Natural killer cell treated with Interleukin-12 subunit alpha and Interleukin-12 subunit beta and Interleukin-15 and Interleukin-18, amount 100 ng/mL, for 72 hours (primary cell): ENCODE results near the gene GRIP1. TPM values are rescaled to one million over a fixed set of nuclear protein-coding genes. Genes with fewer than 3 reads are reported as not detected.
A peak's percentile ranks its signal among the peaks of the same experiment; 100 is the strongest.

Source experiments
- ATAC-seq, 2 donors: fragments of 150-1000 bp; cut with Tn5 transposase in 1 of 2; sonication (Bioruptor Pico), chemical (Tn5 transposase) in 1 of 2; 2 replicates each; pipeline ENCODE4 v1.10.0; 2021
- DNase-seq: peaks from one replicate; pipeline ENCODE4 v3.0.0; 2022; ENCODE audit warnings: low spot score
- H3K27ac Mint-ChIP-seq, 2 donors: 1 replicate in 1 of 2; 2 replicates in 1 of 2; pipeline ENCODE4 v1.8.0; 2022; ENCODE audit warnings: mixed read lengths in 2 of 2, mild to moderate bottlenecking in 1 of 2, moderate library complexity in 1 of 2
- H3K27me3 Mint-ChIP-seq, 2 donors: 1 replicate in 1 of 2; 2 replicates in 1 of 2; pipeline ENCODE4 v1.8.0; 2022; ENCODE audit warnings: mixed read lengths in 2 of 2
- H3K36me3 Mint-ChIP-seq: one replicate; pipeline ENCODE4 v1.8.0; 2022; ENCODE audit warnings: mixed read lengths
- H3K4me1 Mint-ChIP-seq, 2 donors: 1 replicate in 1 of 2; 2 replicates in 1 of 2; pipeline ENCODE4 v1.8.0; 2022; ENCODE audit warnings: low read depth in 2 of 2, mixed read lengths in 2 of 2, mild to moderate bottlenecking in 1 of 2
- H3K4me3 Mint-ChIP-seq: one replicate; pipeline ENCODE4 v1.8.0; 2022; ENCODE audit warnings: mixed read lengths
- H3K9me3 Mint-ChIP-seq: 2 replicates; pipeline ENCODE4 v1.8.0; 2022; ENCODE audit warnings: mixed read lengths
- total RNA-seq, 2 donors: library from RNA; stranded (reverse); gene quantifications; one replicate each; pipeline ENCODE4 v1.2.3, GENCODE V29; 2022

The GRIP1 gene
- total RNA-seq, 2 donors from 2014 or later = 3.2 TPM; not detected in 1

GRCh38 chr12:66403746-66404145 lies 275.1 kb downstream of the GRIP1 start:
- no peaks in the 10 kb centered on the region for H3K9me3 Mint-ChIP-seq
- H3K27me3 Mint-ChIP-seq = peaks cover 0 to 5% of the 10 kb centered on the region in 2 donors
- H3K36me3 Mint-ChIP-seq = no peaks in the 10 kb centered on the region
- no peaks in the 10 kb centered on the region for H3K4me1 Mint-ChIP-seq
- ATAC-seq (peak in 1 of 2 donors; percentile 24), DNase-seq (no peak)
- H3K4me3 Mint-ChIP-seq = no peak overlapping the region
- H3K27ac Mint-ChIP-seq = no peak overlapping the region

GRCh38 chr12:66399911-66400306 lies 279.0 kb downstream of the GRIP1 start:
- Mint-ChIP-seq H3K4me1 (no peaks in the 10 kb centered on the region), H3K9me3 (no peaks in the 10 kb centered on the region), H3K27me3 (peaks cover 8 to 10% of the 10 kb centered on the region in 2 donors), H3K4me3 (no peak overlapping the region), H3K27ac (no peak overlapping the region), H3K36me3 (no peaks in the 10 kb centered on the region)
- no peak for ATAC-seq
- no peak for DNase-seq

DNA sequence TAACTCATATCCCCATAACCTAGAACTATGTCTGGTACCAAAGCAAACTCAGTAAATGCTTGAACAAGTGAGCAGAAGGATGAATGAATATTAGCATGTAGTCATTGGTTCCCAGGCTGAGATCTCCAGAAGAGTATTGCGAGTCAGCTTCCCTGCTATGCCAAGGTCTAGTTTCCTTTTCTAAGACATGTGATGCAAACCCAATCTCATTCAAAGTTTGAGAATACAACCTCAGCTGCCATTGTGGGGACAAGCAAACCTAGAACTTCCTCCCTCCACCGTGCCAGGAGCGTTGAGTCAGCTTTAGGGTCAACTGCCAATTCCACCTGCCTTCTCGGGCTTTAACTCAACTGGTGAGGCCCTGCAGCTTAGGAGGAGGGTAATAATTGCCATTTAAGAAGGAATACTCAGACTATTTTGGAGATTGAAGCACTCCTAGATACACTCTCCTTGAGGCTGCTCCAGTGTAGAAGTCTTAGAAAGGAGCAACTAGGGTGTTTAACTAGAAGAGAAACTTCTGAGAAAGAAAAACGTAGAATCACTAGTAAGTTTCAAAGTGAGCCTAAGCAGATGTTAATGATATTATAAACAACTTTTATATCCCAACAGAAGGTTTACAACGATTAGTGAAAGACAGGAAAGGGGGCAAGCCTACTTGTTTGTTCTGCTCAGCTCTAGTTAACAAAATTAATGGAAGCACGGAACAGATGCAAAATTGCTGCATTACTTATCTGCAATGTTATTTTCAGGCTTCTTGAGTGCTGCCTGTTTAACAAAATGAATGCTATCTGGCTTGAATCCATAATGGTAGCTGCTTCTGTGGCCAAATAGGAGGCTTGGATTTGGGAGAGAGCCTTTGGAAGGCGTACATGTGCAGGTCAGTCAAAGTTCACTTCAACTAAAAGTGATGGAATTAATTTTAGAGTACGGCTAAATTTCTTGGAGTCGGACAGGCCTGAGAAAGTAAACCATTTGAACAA lies 279.7 kb downstream of the GRIP1 start:
- no peaks in the 10 kb centered on the region for H3K36me3 Mint-ChIP-seq
- H3K9me3 Mint-ChIP-seq = no peaks in the 10 kb centered on the region
- peaks cover 11 to 15% of the 10 kb centered on the region in 2 donors for H3K27me3 Mint-ChIP-seq
- H3K4me3 Mint-ChIP-seq = no peak overlapping the region
- H3K27ac Mint-ChIP-seq = no peak overlapping the region
- no peaks in the 10 kb centered on the region for H3K4me1 Mint-ChIP-seq
- no peak for ATAC-seq
- DNase-seq = no peak

GRCh38 chr12:66397574-66398290 lies 281.1 kb downstream of the GRIP1 start:
- H3K27ac Mint-ChIP-seq = no peak overlapping the region
- ATAC-seq (no peak), DNase-seq (no peak)
- no peaks in the 10 kb centered on the region for H3K4me1 Mint-ChIP-seq
- H3K9me3 Mint-ChIP-seq = no peaks in the 10 kb centered on the region
- peaks cover 15 to 22% of the 10 kb centered on the region in 2 donors for H3K27me3 Mint-ChIP-seq
- H3K36me3 Mint-ChIP-seq = no peaks in the 10 kb centered on the region
- H3K4me3 Mint-ChIP-seq = no peak overlapping the region

GRCh38 chr12:66393890-66394289 lies 285.0 kb downstream of the GRIP1 start:
- DNase-seq (no peak), ATAC-seq (no peak)
- no peaks in the 10 kb centered on the region for H3K36me3 Mint-ChIP-seq
- no peak overlapping the region for H3K4me3 Mint-ChIP-seq
- H3K4me1 Mint-ChIP-seq = no peaks in the 10 kb centered on the region
- no peaks in the 10 kb centered on the region for H3K9me3 Mint-ChIP-seq
- no peak overlapping the region for H3K27ac Mint-ChIP-seq
- peaks cover 13 to 28% of the 10 kb centered on the region in 2 donors for H3K27me3 Mint-ChIP-seq

DNA sequence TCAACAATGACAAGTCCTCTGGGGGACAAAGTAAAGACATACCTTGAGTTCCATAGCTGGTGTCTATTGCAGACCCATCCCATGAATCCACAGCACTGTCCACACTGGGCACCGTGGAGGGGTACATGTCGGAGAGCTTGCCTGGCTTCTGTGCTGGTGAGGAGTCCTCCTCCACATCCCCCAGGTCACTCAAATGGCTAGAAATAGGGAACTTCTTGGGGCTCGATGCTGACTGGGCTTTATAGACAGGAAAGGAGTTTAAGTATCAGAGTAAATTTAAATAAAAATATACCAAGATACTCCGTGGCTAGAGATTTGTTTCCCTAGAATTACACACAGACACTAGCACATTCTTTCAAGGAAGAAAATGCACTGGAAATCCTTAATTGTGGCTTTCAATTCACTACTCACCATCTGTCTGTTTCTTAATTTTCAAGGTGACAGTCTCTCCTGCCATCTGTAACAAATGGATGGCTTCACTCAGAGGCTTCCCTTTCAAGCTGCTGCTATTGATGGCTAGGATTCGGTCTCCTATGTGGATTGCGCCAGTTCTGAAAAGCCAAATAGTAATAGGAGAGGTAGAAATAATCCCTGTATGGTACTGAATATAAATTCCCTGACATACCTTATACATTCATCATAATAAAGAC lies 286.5 kb downstream of the GRIP1 start:
- no peak overlapping the region for H3K4me3 Mint-ChIP-seq
- H3K4me1 Mint-ChIP-seq = no peaks in the 10 kb centered on the region
- peaks cover 16 to 32% of the 10 kb centered on the region in 2 donors for H3K27me3 Mint-ChIP-seq
- H3K9me3 Mint-ChIP-seq = no peaks in the 10 kb centered on the region
- DNase-seq = no peak
- H3K36me3 Mint-ChIP-seq = no peaks in the 10 kb centered on the region
- no peak for ATAC-seq
- H3K27ac Mint-ChIP-seq = no peak overlapping the region

DNA sequence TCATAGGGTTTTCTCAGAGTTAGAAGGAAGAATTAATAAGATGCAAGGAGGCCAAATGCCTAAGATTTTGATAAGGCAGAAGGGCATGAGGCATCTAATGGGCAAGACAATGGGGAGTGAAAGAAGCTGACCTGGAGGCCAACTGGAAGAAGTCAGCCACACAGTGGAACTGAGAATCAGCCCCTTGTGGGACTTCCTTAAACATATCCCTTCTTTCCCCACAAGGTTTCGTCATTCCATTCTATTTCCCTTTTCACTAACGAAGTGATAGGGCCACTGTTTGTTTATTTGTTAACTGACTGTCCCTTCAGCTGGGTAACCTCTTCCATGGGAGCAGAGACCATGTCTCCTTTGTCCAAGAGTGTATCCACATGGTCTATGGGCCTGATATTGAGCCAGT lies 290.4 kb downstream of the GRIP1 start:
- no peak for ATAC-seq
- peaks cover 9 to 18% of the 10 kb centered on the region in 2 donors for H3K27me3 Mint-ChIP-seq

DNA sequence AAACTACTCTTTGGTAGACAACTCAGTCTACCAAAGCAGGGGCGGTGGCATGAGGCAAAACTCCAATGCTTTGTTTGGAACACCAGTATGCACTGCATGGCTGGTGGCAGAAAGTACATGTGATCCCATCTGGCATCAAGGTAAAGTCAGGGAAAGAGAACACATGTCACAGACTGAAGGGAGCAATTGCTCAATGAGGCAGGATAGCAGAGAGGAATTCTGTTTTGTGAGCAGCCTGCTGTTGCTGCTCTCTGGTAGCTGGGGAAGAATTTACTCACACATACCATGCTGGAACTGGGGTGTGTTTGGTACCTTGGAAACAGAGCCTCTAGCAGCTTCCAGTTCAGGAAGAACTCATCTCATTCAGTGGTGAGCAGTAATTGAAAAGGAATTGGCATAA lies 291.8 kb downstream of the GRIP1 start:
- DNase-seq (no peak), ATAC-seq (no peak)
- no peak overlapping the region for H3K27ac Mint-ChIP-seq
- no peaks in the 10 kb centered on the region for H3K9me3 Mint-ChIP-seq
- H3K4me1 Mint-ChIP-seq = no peaks in the 10 kb centered on the region
- H3K36me3 Mint-ChIP-seq = no peaks in the 10 kb centered on the region
- H3K27me3 Mint-ChIP-seq = peaks cover 12 to 18% of the 10 kb centered on the region in 2 donors
- no peak overlapping the region for H3K4me3 Mint-ChIP-seq

More for the DNA sequence above, 290.4 kb downstream of the GRIP1 start:
- no peaks in the 10 kb centered on the region for H3K36me3 Mint-ChIP-seq
- H3K4me3 Mint-ChIP-seq = no peak overlapping the region
- H3K27ac Mint-ChIP-seq = no peak overlapping the region
- H3K9me3 Mint-ChIP-seq = no peaks in the 10 kb centered on the region
- no peak for DNase-seq
- H3K4me1 Mint-ChIP-seq = no peaks in the 10 kb centered on the region

GRCh38 chr12:66380769-66381535 lies 297.9 kb downstream of the GRIP1 start:
- DNase-seq (no peak), ATAC-seq (no peak)
- Mint-ChIP-seq H3K27me3 (peaks cover 0 to 2% of the 10 kb centered on the region in 2 donors), H3K36me3 (no peaks in the 10 kb centered on the region), H3K4me3 (no peak overlapping the region), H3K4me1 (no peaks in the 10 kb centered on the region), H3K27ac (no peak overlapping the region), H3K9me3 (no peaks in the 10 kb centered on the region)

DNA sequence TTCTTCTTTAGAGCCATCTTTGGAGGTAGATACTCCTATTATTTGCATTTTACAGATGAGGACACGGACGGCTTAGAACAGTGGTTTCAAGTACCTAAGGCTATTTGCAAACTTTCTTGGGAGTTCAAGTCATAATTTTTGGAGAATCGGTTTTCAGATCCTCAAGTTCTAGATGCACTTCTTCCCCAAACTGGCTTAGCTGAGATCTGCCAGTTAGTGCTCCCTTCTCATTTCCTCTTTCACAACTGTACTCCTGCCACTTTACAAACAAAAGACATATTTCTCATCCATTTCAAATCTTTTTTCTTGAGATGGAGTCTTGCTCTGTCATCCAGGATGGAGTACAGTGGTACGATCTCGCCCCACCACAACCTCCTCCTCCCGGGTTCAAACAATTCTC lies 299.3 kb downstream of the GRIP1 start:
- Mint-ChIP-seq H3K36me3 (no peaks in the 10 kb centered on the region), H3K9me3 (no peaks in the 10 kb centered on the region), H3K4me3 (no peak overlapping the region), H3K27ac (no peak overlapping the region), H3K27me3 (peaks cover 0 to 2% of the 10 kb centered on the region in 2 donors), H3K4me1 (no peaks in the 10 kb centered on the region)
- no peak for DNase-seq
- ATAC-seq = no peak

DNA sequence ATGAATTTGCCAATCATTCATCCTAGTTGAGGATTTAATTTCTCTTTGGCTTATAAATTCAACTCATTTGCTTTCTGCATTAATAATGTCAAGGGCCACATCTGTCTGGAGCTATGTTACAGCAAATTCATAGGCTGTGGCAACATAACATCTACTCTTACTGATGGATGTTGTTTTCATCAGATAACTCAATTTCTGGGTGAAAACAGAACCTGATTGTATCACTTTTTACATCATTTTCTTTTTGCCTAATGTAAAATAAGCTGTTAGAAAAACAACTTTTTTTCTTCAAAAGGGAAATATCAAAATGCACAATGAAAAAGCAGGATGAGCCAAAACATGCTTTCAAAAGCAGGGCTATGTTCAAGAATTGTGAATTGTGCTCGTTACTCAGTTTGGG lies 303.3 kb downstream of the GRIP1 start:
- Mint-ChIP-seq H3K36me3 (no peaks in the 10 kb centered on the region), H3K9me3 (no peaks in the 10 kb centered on the region), H3K4me1 (no peaks in the 10 kb centered on the region), H3K4me3 (no peak overlapping the region), H3K27me3 (no peaks in the 10 kb centered on the region), H3K27ac (no peak overlapping the region)
- DNase-seq = no peak
- ATAC-seq = no peak

DNA sequence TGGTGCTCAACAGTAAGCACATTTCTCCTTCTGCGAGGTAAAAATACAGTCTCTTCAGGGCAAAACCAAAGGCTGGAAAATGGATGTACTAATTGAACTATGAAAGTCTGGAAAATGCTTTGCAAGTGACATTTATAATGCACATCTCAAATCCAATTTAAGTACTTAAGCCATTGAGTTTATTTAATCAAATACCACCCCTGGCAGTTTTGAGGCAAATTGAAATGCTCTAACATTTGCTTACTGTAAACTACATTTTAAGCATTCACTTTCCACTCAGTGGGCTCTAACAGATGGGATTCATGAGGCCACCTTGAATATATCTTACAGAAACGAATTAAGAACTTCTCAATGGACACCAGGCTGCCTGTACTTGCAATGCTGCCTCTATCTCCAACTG lies 306.9 kb downstream of the GRIP1 start:
- Mint-ChIP-seq H3K36me3 (no peaks in the 10 kb centered on the region), H3K27ac (no peak overlapping the region), H3K9me3 (no peaks in the 10 kb centered on the region), H3K4me1 (no peaks in the 10 kb centered on the region), H3K27me3 (no peaks in the 10 kb centered on the region), H3K4me3 (no peak overlapping the region)
- ATAC-seq = no peak
- no peak for DNase-seq

DNA sequence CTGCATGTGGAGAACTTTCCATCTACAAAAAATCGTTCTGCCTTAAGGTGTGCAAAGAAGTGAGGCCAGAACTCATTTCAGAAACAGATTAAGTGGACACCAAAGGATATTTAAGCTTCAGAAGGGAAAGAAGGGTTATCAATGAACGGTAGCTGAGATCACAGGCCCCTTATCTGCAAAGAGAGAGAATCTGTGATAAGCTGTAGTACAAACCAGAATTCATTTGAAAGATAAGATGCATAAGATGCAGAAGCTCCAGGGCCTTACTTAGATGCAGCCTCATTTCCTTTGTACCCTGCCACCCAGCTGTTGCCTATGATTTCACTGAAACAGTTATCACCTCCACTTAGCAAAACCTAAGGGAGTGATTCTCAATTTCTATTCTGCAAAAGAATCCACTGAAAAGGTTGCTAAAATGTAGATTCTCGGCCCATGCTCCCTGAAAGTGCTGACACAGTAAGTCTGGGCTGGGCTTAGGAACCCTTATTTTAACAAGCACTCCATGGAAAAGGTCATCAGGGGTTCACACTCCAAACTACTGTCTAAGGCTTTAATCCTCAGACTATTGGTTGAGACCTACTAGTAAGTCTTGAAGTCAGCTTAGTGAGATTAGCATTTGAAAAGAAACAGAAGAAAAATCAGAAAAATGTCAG lies 311.7 kb downstream of the GRIP1 start:
- DNase-seq = no peak
- H3K4me1 Mint-ChIP-seq = no peaks in the 10 kb centered on the region
- H3K9me3 Mint-ChIP-seq = no peaks in the 10 kb centered on the region
- no peak overlapping the region for H3K27ac Mint-ChIP-seq
- H3K4me3 Mint-ChIP-seq = no peak overlapping the region
- H3K36me3 Mint-ChIP-seq = peaks cover 4% of the 10 kb centered on the region
- ATAC-seq = no peak
- no peaks in the 10 kb centered on the region for H3K27me3 Mint-ChIP-seq
